CD8-positive, alpha-beta memory T cell (primary cell): ENCODE results near the gene SGO2. TPM values are rescaled to one million over a fixed set of nuclear protein-coding genes. Genes with fewer than 3 reads are reported as not detected.

Source experiments
- CTCF ChIA-PET: fragments of 350-600 bp; sonication (Branson Sonifier 250); formaldehyde crosslinking; loops from one replicate; lab custom pipeline; 2021; ENCODE audit warnings: antibody characterized with exemption; lab: Charles Lee
- POLR2A ChIA-PET: fragments of 350-600 bp; sonication (Branson Sonifier 250); formaldehyde crosslinking; loops from one replicate; lab custom pipeline; 2021; ENCODE audit warnings: antibody characterized with exemption; lab: Charles Lee
- DNase-seq, 5 donors: peaks; one replicate each; pipeline versions ENCODE4 v3.0.0 to v3.0.0-alpha.2; 2020 to 2022; ENCODE audit warnings: mixed read lengths in 1 of 5
- H3K27ac ChIP-seq: one replicate; pipeline ENCODE4 v1.7.0; 2013; ENCODE audit warnings: low read depth, mild to moderate bottlenecking, low read length, moderate library complexity
- H3K27me3 ChIP-seq: 2 replicates; pipeline ENCODE4 v1.7.0; 2013; ENCODE audit warnings: low read length, mild to moderate bottlenecking; ENCODE audit not compliant: insufficient read depth, poor library complexity, severe bottlenecking
- H3K36me3 ChIP-seq: 2 replicates; pipeline ENCODE4 v1.7.0; 2013; ENCODE audit warnings: mild to moderate bottlenecking, low read length, moderate library complexity; ENCODE audit not compliant: insufficient read depth
- H3K4me1 ChIP-seq: 2 replicates; pipeline ENCODE4 v1.7.0; 2013; ENCODE audit warnings: mild to moderate bottlenecking, low read length, moderate library complexity; ENCODE audit not compliant: insufficient read depth
- H3K4me3 ChIP-seq: 2 replicates; pipeline ENCODE4 v1.7.0; 2013; ENCODE audit warnings: mild to moderate bottlenecking, low read length
- H3K9me3 ChIP-seq: 2 replicates; pipeline ENCODE4 v1.7.0; 2013; ENCODE audit warnings: mild to moderate bottlenecking, low read length
- H3K27ac Mint-ChIP-seq, 8 donors: one replicate each; pipeline ENCODE4 v1.8.0; 2020 to 2021; ENCODE audit warnings: mixed read lengths in 8 of 8, mild to moderate bottlenecking in 6 of 8, inconsistent platforms in 3 of 8, moderate library complexity in 3 of 8
- H3K27me3 Mint-ChIP-seq, 2 donors: one replicate each; pipeline ENCODE4 v1.8.0; 2020 to 2021; ENCODE audit warnings: mixed read lengths in 2 of 2, mild to moderate bottlenecking in 1 of 2, moderate library complexity in 1 of 2
- H3K36me3 Mint-ChIP-seq, 3 donors: one replicate each; pipeline ENCODE4 v1.8.0; 2020 to 2021; ENCODE audit warnings: mixed read lengths in 3 of 3, inconsistent platforms in 1 of 3, mild to moderate bottlenecking in 1 of 3
- H3K4me1 Mint-ChIP-seq, 3 donors: one replicate each; pipeline ENCODE4 v1.8.0; 2020 to 2021; ENCODE audit warnings: mixed read lengths in 3 of 3, inconsistent platforms in 1 of 3, mild to moderate bottlenecking in 1 of 3
- H3K4me3 Mint-ChIP-seq, 7 donors: one replicate each; pipeline ENCODE4 v1.8.0; 2020 to 2021; ENCODE audit warnings: mixed read lengths in 7 of 7, mild to moderate bottlenecking in 6 of 7, moderate library complexity in 4 of 7, inconsistent platforms in 2 of 7
- H3K9me3 Mint-ChIP-seq, 5 donors: one replicate each; pipeline ENCODE4 v1.8.0; 2020 to 2022; ENCODE audit warnings: mixed read lengths in 5 of 5, mild to moderate bottlenecking in 3 of 5, moderate library complexity in 2 of 5, inconsistent platforms in 1 of 5
- polyA plus RNA-seq: library from polyadenylated mRNA; unstranded; fragments of 300-500 nt; fragmentation: Illumina TruSeq; gene quantifications from one replicate; pipeline ENCODE4 v1.2.3, GENCODE V29; 2021
- total RNA-seq, 2 experiments: library from RNA; stranded (reverse); gene quantifications; one replicate each; pipeline ENCODE4 v1.2.3, GENCODE V29; 2021

SGO2 gene
- total and polyA plus RNA-seq, 3 experiments from 2014 or later = 3.5 to 19.9 (median 18.6) TPM

- H3K4me1 Mint-ChIP-seq = peaks cover 8 to 13% (median 10%) of the 10 kb centered on the region in 3 donors
- ChIA-PET CTCF (interaction anchor here (1.2 kb wide), 1 partner anchor 13 kb away, joined by 3 read pairs; no protein-coding TSS in a partner anchor), POLR2A (interaction anchor here (0.6 kb wide), 1 partner anchor 791 kb away, joined by 3 read pairs; no protein-coding TSS in a partner anchor)
- Histone ChIP-seq H3K27me3 (no peaks in the 10 kb centered on the region), H3K4me1 (peaks cover 6% of the 10 kb centered on the region), H3K27ac (no peak overlapping the region), H3K4me3 (no peak overlapping the region), H3K9me3 (no peaks in the 10 kb centered on the region), H3K36me3 (no peaks in the 10 kb centered on the region)
- H3K4me3 Mint-ChIP-seq = peak overlapping the region; percentile 78 to 90 (median 84)
- no peaks in the 10 kb centered on the region for H3K36me3 Mint-ChIP-seq
- H3K9me3 Mint-ChIP-seq = no peaks in the 10 kb centered on the region
- H3K27ac Mint-ChIP-seq = no peak overlapping the region
- H3K27me3 Mint-ChIP-seq = peaks cover 2 to 16% of the 10 kb centered on the region in 2 donors
- no peak for DNase-seq
These were observed 60.6 kb downstream of the SGO2 start for GRCh38 chr2:200586644-200586975.

DNA sequence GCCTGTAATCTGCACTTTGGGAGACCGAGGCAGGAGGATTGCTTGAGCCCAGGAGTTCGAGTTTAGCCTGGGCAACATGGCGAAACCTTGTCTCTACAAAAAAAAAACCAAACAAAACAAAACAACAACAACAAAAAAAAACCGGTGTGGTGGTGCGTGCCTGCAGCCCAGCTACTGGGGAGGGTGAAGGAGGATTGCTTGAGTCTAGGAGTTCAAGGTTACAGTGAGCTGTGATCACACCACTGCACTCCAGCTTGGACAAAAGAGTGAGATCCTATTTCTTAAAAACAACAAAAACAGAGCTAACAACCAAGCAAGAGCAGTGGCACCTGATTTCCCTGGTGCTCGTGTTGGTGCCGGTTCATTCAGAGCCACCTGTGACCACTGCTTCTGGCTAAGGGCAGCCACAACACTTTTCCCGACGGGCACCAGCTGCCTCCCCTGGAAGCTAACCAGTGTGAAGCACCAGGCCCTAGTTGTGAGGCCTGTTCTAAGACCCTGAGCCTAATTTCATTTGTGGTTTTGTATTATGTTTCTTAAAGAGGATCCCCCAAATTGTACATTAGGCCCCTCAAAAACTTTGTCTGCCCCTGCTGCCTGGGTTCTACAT is 61.1 kb downstream of the SGO2 start:
- Mint-ChIP-seq H3K36me3 (no peaks in the 10 kb centered on the region), H3K27ac (peak overlapping the region in 1 of 8 donors; percentile 90), H3K4me3 (peak overlapping the region in 5 of 7 donors; percentile 4 to 72 (median 31)), H3K27me3 (peaks cover 5 to 21% of the 10 kb centered on the region in 2 donors), H3K4me1 (peaks cover 8 to 13% (median 10%) of the 10 kb centered on the region in 3 donors), H3K9me3 (no peaks in the 10 kb centered on the region)
- no peaks in the 10 kb centered on the region for H3K27me3 ChIP-seq
- peaks cover 6% of the 10 kb centered on the region for H3K4me1 ChIP-seq
- H3K27ac ChIP-seq = no peak overlapping the region
- H3K4me3 ChIP-seq = no peak overlapping the region
- H3K9me3 ChIP-seq = no peaks in the 10 kb centered on the region
- ChIA-PET POLR2A (interaction anchor here (0.6 kb wide), 1 partner anchor 791 kb away, joined by 3 read pairs; no protein-coding TSS in a partner anchor), CTCF (interaction anchor here (1.2 kb wide), 1 partner anchor 14 kb away, joined by 3 read pairs; no protein-coding TSS in a partner anchor)
- DNase-seq = no peak
- H3K36me3 ChIP-seq = no peaks in the 10 kb centered on the region

- ChIA-PET POLR2A (no interaction called here), CTCF (no interaction called here)
- peaks cover 6% of the 10 kb centered on the region for H3K4me1 ChIP-seq
- Mint-ChIP-seq H3K9me3 (no peaks in the 10 kb centered on the region), H3K4me1 (peaks cover 8 to 13% (median 10%) of the 10 kb centered on the region in 3 donors), H3K4me3 (no peak overlapping the region), H3K27me3 (peaks cover 5 to 29% of the 10 kb centered on the region in 2 donors), H3K36me3 (no peaks in the 10 kb centered on the region), H3K27ac (no peak overlapping the region)
- no peaks in the 10 kb centered on the region for H3K36me3 ChIP-seq
- no peaks in the 10 kb centered on the region for H3K27me3 ChIP-seq
- no peaks in the 10 kb centered on the region for H3K9me3 ChIP-seq
- H3K4me3 ChIP-seq = no peak overlapping the region
- DNase-seq = no peak
- no peak overlapping the region for H3K27ac ChIP-seq
These were observed 62.2 kb downstream of the SGO2 start for GRCh38 chr2:200588076-200588678.

GRCh38 chr2:200590090-200590489 is 64.1 kb downstream of the SGO2 start:
- Histone ChIP-seq H3K27ac (no peak overlapping the region), H3K4me1 (peaks cover 5% of the 10 kb centered on the region), H3K9me3 (no peaks in the 10 kb centered on the region), H3K36me3 (no peaks in the 10 kb centered on the region), H3K4me3 (no peak overlapping the region), H3K27me3 (no peaks in the 10 kb centered on the region)
- Mint-ChIP-seq H3K9me3 (no peaks in the 10 kb centered on the region), H3K27me3 (peaks cover 5 to 41% of the 10 kb centered on the region in 2 donors), H3K27ac (no peak overlapping the region), H3K36me3 (no peaks in the 10 kb centered on the region), H3K4me1 (peaks cover 6 to 10% (median 9%) of the 10 kb centered on the region in 3 donors), H3K4me3 (no peak overlapping the region)
- ChIA-PET POLR2A (no interaction called here), CTCF (no interaction called here)
- DNase-seq = no peak

DNA sequence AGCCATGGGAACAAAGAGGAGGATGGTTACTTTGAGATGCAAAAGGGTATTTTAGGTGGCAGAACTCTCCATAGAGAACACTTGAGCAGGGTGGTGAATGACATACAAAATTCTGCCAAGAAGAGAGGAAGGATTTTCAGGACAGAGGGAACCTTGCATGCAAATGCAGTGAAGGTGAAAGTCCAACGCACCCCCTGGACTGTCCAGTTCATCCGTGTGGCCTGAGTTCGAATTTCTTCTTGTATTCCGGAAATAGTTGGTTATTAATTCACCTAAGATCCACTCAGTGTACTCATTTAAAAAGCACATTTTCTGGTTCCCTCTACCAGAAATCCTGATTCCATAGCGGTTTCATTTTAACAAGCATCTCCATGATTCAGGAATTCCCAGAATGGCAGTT is 65.3 kb downstream of the SGO2 start:
- H3K9me3 ChIP-seq = no peaks in the 10 kb centered on the region
- H3K4me1 Mint-ChIP-seq = peaks cover 2% of the 10 kb centered on the region in 3 donors
- H3K27ac ChIP-seq = no peak overlapping the region
- H3K27me3 ChIP-seq = no peaks in the 10 kb centered on the region
- no peak overlapping the region for H3K4me3 ChIP-seq
- ChIA-PET CTCF (no interaction called here), POLR2A (no interaction called here)
- H3K9me3 Mint-ChIP-seq = peaks cover 0 to 3% (median 0%) of the 10 kb centered on the region in 5 donors
- no peaks in the 10 kb centered on the region for H3K36me3 Mint-ChIP-seq
- H3K4me3 Mint-ChIP-seq = no peak overlapping the region
- H3K27ac Mint-ChIP-seq = no peak overlapping the region
- H3K27me3 Mint-ChIP-seq = peaks cover 5 to 54% of the 10 kb centered on the region in 2 donors
- no peaks in the 10 kb centered on the region for H3K4me1 ChIP-seq
- H3K36me3 ChIP-seq = no peaks in the 10 kb centered on the region
- no peak for DNase-seq

- Histone ChIP-seq H3K9me3 (no peaks in the 10 kb centered on the region), H3K27me3 (no peaks in the 10 kb centered on the region), H3K36me3 (no peaks in the 10 kb centered on the region), H3K4me1 (no peaks in the 10 kb centered on the region), H3K27ac (no peak overlapping the region), H3K4me3 (no peak overlapping the region)
- DNase-seq = no peak
- CTCF ChIA-PET = no interaction called here
- peaks cover 6 to 65% of the 10 kb centered on the region in 2 donors for H3K27me3 Mint-ChIP-seq
- H3K9me3 Mint-ChIP-seq = peaks cover 0 to 3% (median 0%) of the 10 kb centered on the region in 5 donors
- H3K27ac Mint-ChIP-seq = no peak overlapping the region
- POLR2A ChIA-PET = no interaction called here
- H3K36me3 Mint-ChIP-seq = no peaks in the 10 kb centered on the region
- no peak overlapping the region for H3K4me3 Mint-ChIP-seq
- no peaks in the 10 kb centered on the region for H3K4me1 Mint-ChIP-seq
These were observed 66.5 kb downstream of the SGO2 start for GRCh38 chr2:200592406-200593075.

- POLR2A ChIA-PET = no interaction called here
- no peak overlapping the region for H3K4me3 ChIP-seq
- no peaks in the 10 kb centered on the region for H3K9me3 ChIP-seq
- H3K27ac Mint-ChIP-seq = no peak overlapping the region
- DNase-seq = no peak
- no peaks in the 10 kb centered on the region for H3K36me3 Mint-ChIP-seq
- H3K4me1 ChIP-seq = no peaks in the 10 kb centered on the region
- H3K27me3 ChIP-seq = no peaks in the 10 kb centered on the region
- H3K9me3 Mint-ChIP-seq = peaks cover 0 to 3% (median 0%) of the 10 kb centered on the region in 5 donors
- H3K4me1 Mint-ChIP-seq = no peaks in the 10 kb centered on the region
- no peak overlapping the region for H3K4me3 Mint-ChIP-seq
- H3K36me3 ChIP-seq = no peaks in the 10 kb centered on the region
- CTCF ChIA-PET = no interaction called here
- H3K27ac ChIP-seq = no peak overlapping the region
- H3K27me3 Mint-ChIP-seq = peaks cover 9 to 70% of the 10 kb centered on the region in 2 donors
These were observed 67.9 kb downstream of the SGO2 start for GRCh38 chr2:200593905-200594304.

DNA sequence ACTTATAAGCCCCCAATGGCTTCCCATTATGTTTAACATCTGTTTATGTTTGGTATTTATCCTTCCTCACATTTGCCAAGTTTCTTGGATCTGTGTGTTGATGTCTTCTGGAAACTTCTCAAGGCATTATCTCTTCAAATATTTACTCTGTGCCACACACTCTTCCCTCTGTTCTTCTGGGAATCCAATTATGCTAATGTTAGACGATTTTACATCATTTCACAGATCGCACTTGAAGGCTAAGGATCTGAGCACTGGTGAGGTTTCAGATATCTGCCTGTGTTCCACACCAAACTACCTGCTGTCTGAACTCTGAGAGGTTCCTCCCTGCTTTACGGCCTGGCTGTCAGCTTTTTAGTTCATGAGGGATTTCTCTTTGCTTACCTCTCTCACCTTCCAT is 69.9 kb downstream of the SGO2 start:
- H3K4me3 Mint-ChIP-seq = no peak overlapping the region
- no peaks in the 10 kb centered on the region for H3K4me1 ChIP-seq
- no peak for DNase-seq
- H3K27ac ChIP-seq = no peak overlapping the region
- H3K27me3 ChIP-seq = no peaks in the 10 kb centered on the region
- POLR2A ChIA-PET = no interaction called here
- CTCF ChIA-PET = no interaction called here
- H3K9me3 ChIP-seq = no peaks in the 10 kb centered on the region
- H3K27ac Mint-ChIP-seq = no peak overlapping the region
- H3K9me3 Mint-ChIP-seq = peaks cover 0 to 3% (median 0%) of the 10 kb centered on the region in 5 donors
- no peaks in the 10 kb centered on the region for H3K36me3 Mint-ChIP-seq
- no peak overlapping the region for H3K4me3 ChIP-seq
- H3K36me3 ChIP-seq = no peaks in the 10 kb centered on the region
- H3K4me1 Mint-ChIP-seq = no peaks in the 10 kb centered on the region
- H3K27me3 Mint-ChIP-seq = peaks cover 11 to 76% of the 10 kb centered on the region in 2 donors
